PFSK-1 (cell line): ENCODE data around the gene GIPC2.

ENCODE experiments used
- POLR2AphosphoS5 ChIP-seq: IDR thresholded peaks from 2 replicates; pipeline ENCODE4 v1.6.1; 2012; ENCODE audit warnings: low read depth, mild to moderate bottlenecking, control low read depth, low read length, moderate library complexity
- TAF1 ChIP-seq: IDR thresholded peaks from 2 replicates; pipeline ENCODE4 v1.6.1; 2012; ENCODE audit warnings: low read length, control low read depth, borderline replicate concordance; ENCODE audit not compliant: insufficient read depth

DNA sequence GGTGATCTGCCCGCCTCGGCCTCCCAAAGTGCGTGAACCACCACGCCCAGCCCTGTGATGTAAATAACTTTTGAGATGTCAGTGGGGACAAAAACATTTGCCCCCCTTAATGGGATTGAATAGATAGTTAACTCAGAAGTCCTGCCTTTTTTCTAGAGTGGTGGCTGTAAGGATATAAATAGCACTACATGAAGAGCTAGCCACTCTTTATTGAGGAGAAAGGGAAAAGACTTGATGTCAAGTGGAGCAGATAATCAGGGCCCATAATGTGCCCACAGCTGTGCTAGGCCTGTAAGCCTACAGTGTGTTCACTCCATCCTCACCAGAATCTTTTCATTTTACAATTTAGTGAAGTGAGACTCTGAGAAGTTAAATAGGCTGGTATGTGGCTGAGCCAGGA lies 3.6 kb downstream of the GIPC2 start:
- TF ChIP-seq TAF1 (no peak), POLR2AphosphoS5 (no peak)
